Activated naive CD8-positive, alpha-beta T cell treated with anti-CD3 and anti-CD28 coated beads, Interleukin-2, amount 10 ng/mL, durations not matched to agents 7 days and 5 days (primary cell): Measurements from ENCODE around the gene PCNX2. TPM values are rescaled to one million over a fixed set of nuclear protein-coding genes. Genes with fewer than 3 reads are reported as not detected.
"Not testable (repeated sequence)": the region's sequence is repeated elsewhere in the genome, so short reads cannot be mapped to it uniquely, and the experiment has no call there.

Experiments used
- ATAC-seq: fragments of 150-1000 bp; cut with Tn5 transposase; one replicate; pipeline ENCODE4 v1.10.0; 2021; ENCODE audit warnings: low read depth, moderate library complexity
- POLR2A ChIA-PET: fragments of 350-600 bp; sonication (Branson Sonifier 250); formaldehyde crosslinking; loops from one replicate; lab custom pipeline; 2021; ENCODE audit warnings: antibody characterized with exemption; lab: Charles Lee
- DNase-seq: peaks from one replicate; pipeline ENCODE4 v3.0.0; 2021
- H3K27ac Mint-ChIP-seq: one replicate; pipeline ENCODE4 v1.8.0; 2022; ENCODE audit warnings: mild to moderate bottlenecking, mixed read lengths
- H3K27me3 Mint-ChIP-seq: one replicate; pipeline ENCODE4 v1.8.0; 2022; ENCODE audit warnings: mild to moderate bottlenecking, moderate library complexity, mixed read lengths
- H3K36me3 Mint-ChIP-seq: one replicate; pipeline ENCODE4 v1.8.0; 2021; ENCODE audit warnings: mild to moderate bottlenecking, mixed read lengths
- H3K4me1 Mint-ChIP-seq: one replicate; pipeline ENCODE4 v1.8.0; 2021; ENCODE audit warnings: mixed read lengths
- H3K4me3 Mint-ChIP-seq: one replicate; pipeline ENCODE4 v1.8.0; 2022; ENCODE audit warnings: mild to moderate bottlenecking, moderate library complexity, mixed read lengths
- H3K9me3 Mint-ChIP-seq: one replicate; pipeline ENCODE4 v1.8.0; 2021; ENCODE audit warnings: mixed read lengths
- total RNA-seq, 2 experiments: library from RNA; stranded (reverse); gene quantifications; one replicate each; pipeline ENCODE4 v1.2.3, GENCODE V29; 2021

The PCNX2 gene
- total RNA-seq, 2 experiments from 2014 or later, result 43.9 to 49.4 TPM

DNA sequence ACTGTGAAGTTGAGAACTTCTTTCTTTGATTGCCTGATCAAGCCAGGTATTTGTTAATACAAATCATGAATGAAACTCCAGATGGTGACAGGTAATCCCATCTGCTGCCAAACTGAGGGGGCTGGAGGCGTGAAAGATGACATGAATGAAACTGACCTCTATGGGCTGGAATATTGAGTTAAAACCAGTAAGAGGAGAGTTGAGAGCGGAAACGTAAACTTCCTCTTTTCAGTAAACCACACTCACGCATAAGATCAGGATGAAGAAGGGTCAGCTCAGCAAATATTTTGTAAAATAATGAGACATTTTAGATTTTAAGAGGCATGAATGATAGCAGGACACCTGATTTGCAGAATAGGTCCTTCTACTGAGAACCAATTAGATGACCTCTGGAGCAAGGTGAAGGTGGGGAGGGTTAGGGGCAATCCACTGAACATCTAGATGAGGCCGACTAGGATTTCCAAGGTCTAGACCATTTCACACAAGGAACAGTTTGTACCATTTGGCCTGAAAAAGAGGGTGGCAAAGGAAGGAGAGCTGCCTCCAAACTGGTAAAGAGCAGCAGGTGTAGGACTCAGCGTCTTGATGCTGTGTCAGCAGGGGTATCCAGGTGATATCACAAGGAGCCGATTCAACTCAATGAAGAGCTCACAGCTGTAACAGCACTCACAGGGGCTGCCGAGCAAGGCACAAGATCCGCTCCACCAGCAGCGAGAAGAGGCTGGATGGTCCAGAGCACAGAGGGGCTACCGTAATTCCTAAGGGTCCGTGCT is 212.6 kb downstream of the PCNX2 start:
- Mint-ChIP-seq H3K9me3 (peaks cover 3% of the 10 kb centered on the region), H3K36me3 (peaks cover 8% of the 10 kb centered on the region), H3K4me3 (no peak overlapping the region), H3K4me1 (no peaks in the 10 kb centered on the region), H3K27me3 (no peaks in the 10 kb centered on the region), H3K27ac (no peak overlapping the region)
- DNase-seq (no peak), ATAC-seq (no peak)
- POLR2A ChIA-PET, result no interaction called here

DNA sequence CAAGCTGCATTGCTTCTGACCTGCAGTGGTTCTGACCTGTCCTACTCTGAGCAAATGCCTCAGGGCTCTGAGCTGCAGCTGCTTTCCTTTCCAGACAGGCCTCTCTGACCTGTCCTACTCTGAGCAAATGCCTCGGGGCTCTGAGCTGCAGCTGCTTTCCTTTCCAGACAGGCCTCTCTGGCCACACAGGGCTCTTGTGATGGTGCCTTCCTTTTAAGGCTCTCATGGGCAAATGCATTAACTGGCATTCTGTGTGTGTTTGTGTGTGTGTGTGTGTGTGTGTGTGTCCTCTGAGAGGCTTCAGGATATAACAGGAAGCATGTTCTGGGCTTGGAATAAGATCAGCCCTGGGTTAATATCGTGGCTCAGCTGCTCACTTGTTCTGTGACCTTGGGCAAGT is 213.8 kb downstream of the PCNX2 start:
- DNase-seq (no peak), ATAC-seq (no peak)
- Mint-ChIP-seq H3K4me3 (no peak overlapping the region), H3K9me3 (peaks cover 3% of the 10 kb centered on the region), H3K4me1 (no peaks in the 10 kb centered on the region), H3K27me3 (no peaks in the 10 kb centered on the region), H3K36me3 (peaks cover 7% of the 10 kb centered on the region), H3K27ac (no peak overlapping the region)
- POLR2A ChIA-PET, result interaction anchor here (0.7 kb wide), 1 partner anchor 473 kb away, joined by 3 read pairs; no protein-coding TSS in a partner anchor

DNA sequence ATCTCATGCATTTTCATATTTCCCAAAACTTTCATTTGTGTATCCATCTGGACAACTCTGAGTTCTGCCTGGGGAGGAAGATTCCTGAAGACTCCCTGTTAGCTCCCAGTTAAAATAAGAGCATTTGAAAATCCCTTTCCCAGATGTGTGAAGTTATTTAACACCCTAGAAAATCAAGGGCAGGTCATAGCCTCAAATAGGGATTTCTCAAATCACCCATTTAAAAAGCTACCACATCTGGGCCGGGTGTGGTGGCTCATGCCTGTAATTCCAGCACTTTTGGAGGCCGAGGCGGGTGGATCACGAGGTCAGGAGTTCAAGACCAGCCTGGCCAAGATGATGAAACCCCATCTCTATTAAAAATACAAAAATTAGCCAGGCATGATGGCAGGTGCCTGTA is 214.7 kb downstream of the PCNX2 start:
- DNase-seq, POLR2A ChIA-PET, H3K4me1 Mint-ChIP-seq, H3K36me3 Mint-ChIP-seq, H3K4me3 Mint-ChIP-seq, H3K9me3 Mint-ChIP-seq, H3K27me3 Mint-ChIP-seq, ATAC-seq, H3K27ac Mint-ChIP-seq: not testable (repeated sequence)

DNA sequence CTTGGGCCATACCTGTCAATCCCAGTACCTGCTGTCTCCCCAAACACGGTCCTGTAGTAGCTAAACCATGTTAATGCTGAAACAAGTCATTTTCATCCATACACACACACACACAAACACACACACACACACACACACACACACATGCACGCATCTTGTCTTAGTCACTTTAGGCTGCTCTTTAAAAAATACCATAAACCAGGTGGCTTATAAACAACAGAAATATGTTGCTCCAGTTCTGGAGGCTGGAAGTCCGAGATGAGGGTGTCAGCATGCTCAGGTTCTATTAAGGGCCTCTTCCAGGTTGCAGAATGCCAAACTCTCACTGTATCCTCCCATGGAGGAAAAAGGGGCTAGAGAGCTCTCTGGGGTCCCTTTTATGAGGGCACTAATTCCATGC is 215.2 kb downstream of the PCNX2 start:
- peaks cover 1% of the 10 kb centered on the region for H3K9me3 Mint-ChIP-seq
- DNase-seq (no peak), ATAC-seq (no peak)
- no peaks in the 10 kb centered on the region for H3K4me1 Mint-ChIP-seq
- H3K27me3 Mint-ChIP-seq, result no peaks in the 10 kb centered on the region
- H3K36me3 Mint-ChIP-seq, result peaks cover 4% of the 10 kb centered on the region
- H3K4me3 Mint-ChIP-seq, result no peak overlapping the region
- POLR2A ChIA-PET, result no interaction called here
- no peak overlapping the region for H3K27ac Mint-ChIP-seq

DNA sequence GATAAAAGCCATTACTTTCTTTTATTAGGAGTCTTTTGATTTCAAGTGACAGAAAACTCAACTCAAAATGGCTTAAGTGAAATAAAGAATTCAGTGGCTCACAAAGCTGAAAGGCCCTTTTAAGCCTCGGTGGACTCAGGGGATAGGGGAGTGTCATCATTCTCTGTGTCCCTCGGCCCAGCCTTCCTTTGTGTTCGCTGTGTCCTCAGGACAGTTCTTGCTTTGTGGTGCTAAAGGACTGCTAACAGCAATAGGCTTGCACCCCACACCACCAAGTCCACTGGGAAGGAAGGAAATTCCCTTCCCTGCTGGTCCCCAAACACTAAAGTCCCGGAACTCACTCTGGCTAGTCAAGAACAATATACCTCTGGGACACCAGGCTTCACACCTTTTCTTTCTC is 216.0 kb downstream of the PCNX2 start:
- Mint-ChIP-seq H3K4me3 (no peak overlapping the region), H3K27me3 (no peaks in the 10 kb centered on the region), H3K36me3 (peaks cover 6% of the 10 kb centered on the region), H3K27ac (no peak overlapping the region), H3K9me3 (peaks cover 3% of the 10 kb centered on the region), H3K4me1 (no peaks in the 10 kb centered on the region)
- POLR2A ChIA-PET, result no interaction called here
- ATAC-seq (no peak), DNase-seq (no peak)

DNA sequence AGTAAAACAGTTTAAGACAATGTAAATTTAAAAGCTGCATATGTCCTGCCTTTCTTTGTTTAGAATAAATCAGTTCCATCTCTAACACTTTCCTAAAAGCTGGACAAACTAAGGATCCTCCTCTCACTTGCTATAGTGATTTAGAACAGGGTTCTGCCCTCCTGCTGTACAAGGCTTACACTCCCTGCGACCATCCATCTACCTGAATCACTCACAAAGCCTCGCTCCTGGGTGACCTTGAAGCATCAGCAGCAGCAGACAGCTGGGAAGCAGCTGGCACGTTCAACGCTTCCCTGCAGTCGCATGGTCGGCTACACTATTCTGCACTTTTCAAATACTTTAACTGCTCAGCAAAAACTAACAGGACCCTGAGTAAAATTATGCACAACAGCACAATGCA is 217.1 kb downstream of the PCNX2 start:
- DNase-seq (no peak), ATAC-seq (no peak)
- H3K9me3 Mint-ChIP-seq, result peaks cover 3% of the 10 kb centered on the region
- H3K4me3 Mint-ChIP-seq, result no peak overlapping the region
- H3K27ac Mint-ChIP-seq, result no peak overlapping the region
- no peaks in the 10 kb centered on the region for H3K4me1 Mint-ChIP-seq
- H3K36me3 Mint-ChIP-seq, result peaks cover 5% of the 10 kb centered on the region
- POLR2A ChIA-PET, result no interaction called here
- no peaks in the 10 kb centered on the region for H3K27me3 Mint-ChIP-seq

DNA sequence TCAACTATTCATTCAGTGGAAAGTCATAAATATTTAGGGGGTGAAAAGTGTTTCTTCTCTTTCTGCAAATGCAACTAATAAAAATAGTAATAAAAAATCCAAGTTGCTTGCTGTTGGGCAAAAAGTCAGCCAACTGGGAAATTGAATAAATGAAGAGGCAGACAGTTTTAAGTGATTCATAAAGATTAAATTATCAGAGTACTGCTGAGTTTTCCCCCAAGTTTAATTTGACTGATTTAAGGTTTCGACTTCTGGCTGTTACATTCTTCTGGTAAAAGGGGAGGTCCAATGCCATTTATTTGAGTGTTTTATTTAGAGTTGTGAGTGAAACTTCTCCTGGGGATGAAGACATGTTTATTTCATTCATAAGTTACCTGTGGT is 219.6 kb downstream of the PCNX2 start:
- ATAC-seq (no peak), DNase-seq (no peak)
- Mint-ChIP-seq H3K36me3 (peaks cover 5% of the 10 kb centered on the region), H3K4me3 (no peak overlapping the region), H3K9me3 (peaks cover 7% of the 10 kb centered on the region), H3K27me3 (no peaks in the 10 kb centered on the region), H3K27ac (no peak overlapping the region), H3K4me1 (no peaks in the 10 kb centered on the region)
- POLR2A ChIA-PET, result no interaction called here

DNA sequence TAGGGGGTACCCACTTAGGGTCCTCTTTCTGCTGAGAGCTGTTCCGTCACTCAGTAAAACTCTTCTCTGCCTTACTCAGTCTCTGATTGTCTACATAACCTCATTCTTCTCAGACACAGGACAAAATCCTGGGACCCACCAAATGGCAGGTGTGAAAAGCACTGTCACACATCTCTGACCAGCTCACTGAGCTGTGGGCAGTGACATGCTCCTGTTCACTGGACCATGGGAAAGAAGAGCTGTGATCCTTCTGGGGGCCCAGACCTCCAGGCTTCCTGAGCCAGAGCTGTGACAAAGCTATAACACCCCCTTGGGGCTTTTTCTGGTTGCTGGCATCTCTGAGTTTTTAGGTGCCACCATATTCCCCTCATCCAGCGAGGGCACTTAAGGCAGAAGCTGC is 229.4 kb downstream of the PCNX2 start:
- H3K36me3 Mint-ChIP-seq, result peaks cover 14% of the 10 kb centered on the region

DNA sequence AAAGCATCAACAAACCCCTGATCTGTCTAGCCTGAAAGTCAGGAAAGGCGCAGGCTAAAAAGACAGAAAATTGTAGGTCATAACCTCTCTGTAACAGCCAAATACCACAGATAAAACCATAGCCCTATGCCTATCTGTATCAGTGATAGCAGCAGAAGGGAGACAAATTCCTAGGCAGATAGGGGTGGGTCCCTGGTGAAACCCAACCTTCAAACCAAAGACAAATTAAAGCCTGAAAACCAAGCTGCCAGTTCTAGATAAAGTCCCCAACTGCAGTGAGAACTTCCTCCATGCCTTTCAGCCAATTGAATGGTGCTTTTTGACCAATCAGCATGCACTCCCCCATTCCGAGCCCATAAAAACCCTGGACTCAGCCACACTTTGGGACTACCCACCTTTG is 229.8 kb downstream of the PCNX2 start:
- H3K4me1 Mint-ChIP-seq, result no peaks in the 10 kb centered on the region
- DNase-seq, result no peak
- no peak for ATAC-seq
- H3K27me3 Mint-ChIP-seq, result no peaks in the 10 kb centered on the region
- POLR2A ChIA-PET, result no interaction called here
- H3K36me3 Mint-ChIP-seq, result peaks cover 14% of the 10 kb centered on the region
- no peak overlapping the region for H3K4me3 Mint-ChIP-seq
- no peak overlapping the region for H3K27ac Mint-ChIP-seq
- H3K9me3 Mint-ChIP-seq, result peaks cover 7% of the 10 kb centered on the region

More for the DNA sequence above, 229.4 kb downstream of the PCNX2 start:
- H3K27ac Mint-ChIP-seq, result no peak overlapping the region
- no peak for DNase-seq
- no peaks in the 10 kb centered on the region for H3K4me1 Mint-ChIP-seq
- no peak overlapping the region for H3K4me3 Mint-ChIP-seq
- no peaks in the 10 kb centered on the region for H3K27me3 Mint-ChIP-seq
- no peak for ATAC-seq
- H3K9me3 Mint-ChIP-seq, result peaks cover 7% of the 10 kb centered on the region
- POLR2A ChIA-PET, result no interaction called here

DNA sequence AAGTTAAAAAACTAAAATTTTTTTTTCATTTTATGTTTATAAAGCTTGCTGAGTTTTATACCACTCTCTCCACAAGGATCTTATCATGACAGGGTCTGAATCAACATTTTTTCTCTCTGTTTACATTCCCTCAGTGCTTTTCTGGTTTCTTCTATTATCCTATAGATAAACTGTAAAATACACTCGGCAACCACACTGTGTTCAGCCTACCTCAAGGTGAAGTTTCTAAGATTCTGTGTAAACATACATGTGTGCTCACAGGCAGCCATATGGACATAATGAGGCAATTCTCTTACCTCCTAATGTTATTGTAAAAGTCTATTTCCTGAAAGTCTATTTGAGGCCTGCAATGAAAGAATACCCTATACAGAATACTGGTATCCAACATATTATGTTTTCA is 230.5 kb downstream of the PCNX2 start:
- ATAC-seq (no peak), DNase-seq (no peak)
- POLR2A ChIA-PET, result no interaction called here
- Mint-ChIP-seq H3K27ac (no peak overlapping the region), H3K4me1 (no peaks in the 10 kb centered on the region), H3K9me3 (peaks cover 7% of the 10 kb centered on the region), H3K27me3 (no peaks in the 10 kb centered on the region), H3K36me3 (peaks cover 14% of the 10 kb centered on the region), H3K4me3 (no peak overlapping the region)

DNA sequence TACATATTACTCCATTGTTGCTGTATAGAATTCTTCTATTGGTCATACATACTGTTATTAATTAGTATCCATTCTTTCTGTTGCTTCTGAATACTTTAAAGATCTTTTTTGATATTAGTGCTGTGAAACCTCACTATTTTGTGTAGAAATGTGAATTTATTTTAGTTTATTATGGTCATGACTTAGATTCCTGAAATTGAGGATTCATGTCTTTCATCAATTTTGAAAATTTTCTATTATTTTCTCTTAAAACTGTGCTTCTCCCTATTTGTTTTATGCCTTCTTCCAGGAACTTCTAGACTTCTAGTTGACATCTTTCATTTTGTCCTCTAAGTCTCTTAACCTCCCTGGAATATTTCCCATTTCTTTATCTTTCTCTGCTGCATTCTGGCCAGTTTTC is 232.1 kb downstream of the PCNX2 start:
- Mint-ChIP-seq H3K4me1 (no peaks in the 10 kb centered on the region), H3K27me3 (no peaks in the 10 kb centered on the region), H3K4me3 (no peak overlapping the region), H3K27ac (no peak overlapping the region), H3K9me3 (peaks cover 7% of the 10 kb centered on the region), H3K36me3 (peaks cover 18% of the 10 kb centered on the region)
- POLR2A ChIA-PET, result no interaction called here
- no peak for DNase-seq
- no peak for ATAC-seq

DNA sequence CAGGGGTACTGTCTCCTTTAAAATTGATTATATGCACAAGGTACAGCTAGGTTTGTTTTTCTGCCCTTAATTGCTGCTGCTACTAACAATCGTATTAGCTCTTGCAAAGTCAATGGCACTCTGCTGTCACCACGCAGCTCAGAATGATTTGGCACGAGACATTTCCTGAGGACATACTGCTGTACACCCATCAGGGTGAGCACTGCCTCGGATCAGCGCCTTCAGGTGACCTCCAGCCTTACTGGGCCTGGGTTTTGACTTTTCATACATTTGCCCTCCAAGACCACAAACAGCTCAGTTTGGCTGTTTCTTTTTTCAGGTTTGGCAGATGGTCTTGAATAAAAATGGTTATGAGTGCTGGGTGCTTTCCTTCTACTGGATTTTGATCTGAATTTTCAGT is 234.3 kb downstream of the PCNX2 start:
- DNase-seq (no peak), ATAC-seq (no peak)
- Mint-ChIP-seq H3K9me3 (peaks cover 7% of the 10 kb centered on the region), H3K36me3 (peaks cover 12% of the 10 kb centered on the region), H3K27ac (no peak overlapping the region), H3K4me1 (no peaks in the 10 kb centered on the region), H3K27me3 (no peaks in the 10 kb centered on the region), H3K4me3 (no peak overlapping the region)
- POLR2A ChIA-PET, result no interaction called here

DNA sequence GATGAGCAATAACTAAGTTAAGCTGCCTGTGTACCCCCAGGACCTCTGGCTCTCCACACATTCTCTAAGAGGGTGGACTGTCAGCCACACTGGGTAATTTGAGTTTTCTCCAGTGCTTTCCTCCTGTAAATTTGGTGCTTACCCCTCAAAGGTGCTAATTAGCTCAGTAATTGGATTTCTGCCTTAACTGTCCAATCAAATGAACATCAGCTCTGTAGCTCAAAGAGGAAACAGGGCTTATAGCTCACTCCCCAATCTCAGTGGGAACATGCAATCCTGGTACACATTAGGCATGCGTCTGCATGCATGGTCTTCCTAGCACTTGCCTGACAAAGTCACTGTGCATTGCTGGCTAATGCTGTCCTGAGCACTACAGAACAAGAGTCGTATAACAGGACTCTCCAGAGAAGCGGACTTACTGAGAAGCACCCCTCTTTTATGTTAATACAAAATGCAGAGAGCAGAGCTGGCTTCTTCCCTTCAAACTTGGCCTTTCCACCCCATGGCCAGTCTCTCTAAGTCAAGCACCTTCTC is 235.0 kb downstream of the PCNX2 start:
- H3K4me1 Mint-ChIP-seq, result no peaks in the 10 kb centered on the region
- no peak for DNase-seq
- H3K9me3 Mint-ChIP-seq, result peaks cover 4% of the 10 kb centered on the region
- no peak for ATAC-seq
- H3K27me3 Mint-ChIP-seq, result no peaks in the 10 kb centered on the region
- no peak overlapping the region for H3K27ac Mint-ChIP-seq
- peaks cover 12% of the 10 kb centered on the region for H3K36me3 Mint-ChIP-seq
- no peak overlapping the region for H3K4me3 Mint-ChIP-seq
- POLR2A ChIA-PET, result no interaction called here

DNA sequence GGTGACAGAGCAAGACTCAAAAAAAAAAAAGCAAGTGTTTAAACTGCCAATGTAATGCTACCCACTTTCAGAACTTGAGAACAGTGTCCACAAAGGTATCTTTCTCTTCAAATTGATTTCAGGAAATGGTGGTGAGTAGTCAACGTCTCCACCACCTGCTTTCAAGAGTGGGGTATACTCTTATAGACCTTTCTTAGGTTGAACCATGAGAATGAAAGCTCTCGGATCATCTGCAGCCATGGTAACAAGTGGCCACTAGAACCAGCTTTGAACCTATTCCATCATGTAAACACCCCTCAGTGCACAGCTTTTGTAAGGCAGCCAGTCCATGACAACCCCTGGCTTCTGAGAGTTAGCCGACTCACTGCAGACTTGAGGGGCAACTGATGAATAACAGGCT is 237.7 kb downstream of the PCNX2 start:
- H3K27ac Mint-ChIP-seq, result no peak overlapping the region
- no peaks in the 10 kb centered on the region for H3K27me3 Mint-ChIP-seq
- POLR2A ChIA-PET, result no interaction called here
- H3K4me1 Mint-ChIP-seq, result no peaks in the 10 kb centered on the region
- peaks cover 9% of the 10 kb centered on the region for H3K36me3 Mint-ChIP-seq
- H3K4me3 Mint-ChIP-seq, result no peak overlapping the region
- ATAC-seq (no peak), DNase-seq (no peak)
- H3K9me3 Mint-ChIP-seq, result no peaks in the 10 kb centered on the region
